SK-N-SH treated with all-trans-retinoic acid at 6 μM for 48 hours (cell line): ENCODE measurements around the gene CORO1C.

Source experiments
- ATAC-seq: fragments of 200-7000 bp; cut with Tn5 transposase; 3 replicates; pipeline ENCODE4 v1.9.1; 2020; ENCODE audit warnings: mild to moderate bottlenecking, moderate library complexity
- BACH2 ChIP-seq: fragments of 250-450 bp; sonication (Bioruptor Pico); IDR thresholded peaks from 2 replicates; pipeline ENCODE4 v1.9.0; 2021; ENCODE audit warnings: mild to moderate bottlenecking, borderline replicate concordance
- CSDC2 ChIP-seq: fragments of 250-450 bp; sonication (Bioruptor Pico); IDR thresholded peaks from 2 replicates; pipeline ENCODE4 v1.5.0; 2020; ENCODE audit warnings: mild to moderate bottlenecking, moderate library complexity
- ESRRG ChIP-seq: fragments of 250-450 bp; sonication (Bioruptor Pico); IDR thresholded peaks from 2 replicates; pipeline ENCODE4 v1.6.1; 2021; ENCODE audit warnings: mild to moderate bottlenecking
- GLIS3 ChIP-seq: fragments of 250-450 bp; sonication (Bioruptor Pico); IDR thresholded peaks from 2 replicates; pipeline ENCODE4 v1.5.0; 2020; ENCODE audit warnings: mild to moderate bottlenecking, moderate library complexity
- ISL1 ChIP-seq: fragments of 250-450 bp; sonication (Bioruptor Pico); IDR thresholded peaks from 2 replicates; pipeline ENCODE4 v2.1.2; 2022; ENCODE audit warnings: mild to moderate bottlenecking, moderate library complexity
- OSR1 ChIP-seq: fragments of 250-450 bp; sonication (Bioruptor Pico); IDR thresholded peaks from 2 replicates; pipeline ENCODE4 v1.8.0; 2022; ENCODE audit warnings: moderate library complexity, mild to moderate bottlenecking, inconsistent platforms
- PPARA ChIP-seq: fragments of 250-450 bp; sonication (Bioruptor Pico); IDR thresholded peaks from 2 replicates; pipeline ENCODE4 v1.5.0; 2020; ENCODE audit warnings: mild to moderate bottlenecking, borderline replicate concordance
- RARB ChIP-seq: fragments of 250-450 bp; sonication (Bioruptor Pico); IDR thresholded peaks from 2 replicates; pipeline ENCODE4 v1.8.0; 2021; ENCODE audit warnings: mild to moderate bottlenecking, moderate library complexity
- TCF4 ChIP-seq: fragments of 250-450 bp; sonication (Bioruptor Pico); IDR thresholded peaks from 2 replicates; pipeline ENCODE4 v1.8.0; 2021; ENCODE audit warnings: mild to moderate bottlenecking, moderate library complexity, borderline replicate concordance
- TOX ChIP-seq: fragments of 250-450 bp; sonication (Bioruptor Pico); IDR thresholded peaks from 2 replicates; pipeline ENCODE4 v1.8.0; 2021; ENCODE audit warnings: mild to moderate bottlenecking, moderate library complexity, borderline replicate concordance
- ZC3H10 ChIP-seq: fragments of 250-450 bp; sonication (Bioruptor Pico); IDR thresholded peaks from 2 replicates; pipeline ENCODE4 v1.5.1; 2021; ENCODE audit warnings: mild to moderate bottlenecking, moderate library complexity
- ZFP30 ChIP-seq: fragments of 450-650 bp; formaldehyde crosslinking; IDR thresholded peaks from 2 replicates; pipeline ENCODE4 v1.5.0; 2022; ENCODE audit warnings: mild to moderate bottlenecking, moderate library complexity
- ZNF565 ChIP-seq: fragments of 450-650 bp; formaldehyde crosslinking; conservative IDR thresholded peaks from 2 replicates; pipeline ENCODE4 v1.5.0; 2020; ENCODE audit warnings: low read depth, mild to moderate bottlenecking, moderate library complexity
- ZNF70 ChIP-seq: fragments of 450-650 bp; formaldehyde crosslinking; IDR thresholded peaks from 2 replicates; pipeline ENCODE4 v1.5.0; 2020; ENCODE audit warnings: mild to moderate bottlenecking, moderate library complexity
- ZNF8 ChIP-seq: fragments of 450-650 bp; formaldehyde crosslinking; IDR thresholded peaks from 2 replicates; pipeline ENCODE4 v1.5.0; 2020; ENCODE audit warnings: mild to moderate bottlenecking, moderate library complexity
- TF ChIP-seq, protein P1 (sequence below): fragments of 250-450 bp; sonication (Bioruptor Pico); IDR thresholded peaks from 2 replicates; pipeline ENCODE4 v1.5.0; 2020; ENCODE audit warnings: mild to moderate bottlenecking, moderate library complexity
- TF ChIP-seq, protein P2 (sequence below): fragments of 250-450 bp; sonication (Bioruptor Pico); IDR thresholded peaks from 2 replicates; pipeline ENCODE4 v1.8.0; 2020; ENCODE audit warnings: mild to moderate bottlenecking, moderate library complexity, borderline replicate concordance
- TF ChIP-seq, protein P3 (sequence below): fragments of 250-450 bp; sonication (Bioruptor Pico); IDR thresholded peaks from 2 replicates; pipeline ENCODE4 v1.8.0; 2021; ENCODE audit warnings: low read depth, mild to moderate bottlenecking, moderate library complexity, borderline replicate concordance
- TF ChIP-seq, protein P4 (sequence below): fragments of 250-450 bp; sonication (Bioruptor Pico); IDR thresholded peaks from 2 replicates; pipeline ENCODE4 v1.5.1; 2021; ENCODE audit warnings: mild to moderate bottlenecking, moderate library complexity

Gene CORO1C

DNA sequence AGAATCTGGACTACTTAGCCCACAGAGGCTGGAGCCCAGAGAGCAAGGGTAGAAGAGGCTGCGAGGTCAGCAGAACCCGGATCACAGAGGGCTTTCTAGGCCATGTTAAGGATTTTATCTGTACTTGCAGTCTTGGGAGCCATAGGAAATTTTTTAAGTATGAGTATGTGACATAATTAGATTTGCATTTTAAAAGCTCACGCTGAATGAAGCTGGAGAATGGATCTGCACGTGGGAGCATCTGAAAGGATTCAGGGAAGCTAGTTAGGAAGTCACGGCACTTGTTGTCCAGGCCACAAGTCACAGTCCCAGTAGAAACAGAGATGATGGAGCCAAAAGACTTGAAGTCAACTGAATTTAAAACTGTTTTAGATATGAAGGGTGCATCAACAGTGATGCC is 14.1 kb downstream of the CORO1C start:
- ATAC-seq = peak; percentile 72
- TF ChIP-seq ISL1 (0 out of 2 replicates have a peak, but pooled peaks have one; percentile 17), BACH2 (CRISPR knock-in tag) (no peak), ZFP30 (CRISPR knock-in tag) (no peak)

DNA sequence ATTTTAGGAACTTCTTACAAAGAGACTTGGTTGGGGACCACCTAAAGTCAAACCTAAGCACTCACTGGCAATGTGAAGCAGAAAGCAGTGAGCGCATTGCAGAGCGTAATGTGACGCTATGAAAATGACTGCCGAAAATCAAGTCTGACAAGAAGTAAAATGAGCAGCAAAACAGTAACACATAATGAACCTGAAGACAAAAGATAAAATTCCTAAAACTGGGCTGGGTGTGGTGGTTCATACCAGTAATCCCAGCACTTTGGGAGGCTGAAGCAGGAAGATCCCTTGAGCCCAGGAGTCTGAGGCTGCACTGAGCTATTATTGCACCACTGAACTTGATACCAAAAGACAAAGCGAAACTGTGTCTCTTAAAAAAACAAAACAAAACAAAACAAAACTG is 16.5 kb downstream of the CORO1C start:
- no peak for TF ChIP-seq OSR1
- no peak for TF ChIP-seq RARB (CRISPR knock-in tag)
- no peak for TF ChIP-seq ISL1
- no peak for TF ChIP-seq BACH2 (CRISPR knock-in tag)
- TF ChIP-seq PPARA (CRISPR knock-in tag) = no peak
- TF ChIP-seq ZNF565 (CRISPR knock-in tag) = no peak
- TF ChIP-seq ZNF8 (CRISPR knock-in tag) = no peak
- TF ChIP-seq, protein P1, sequence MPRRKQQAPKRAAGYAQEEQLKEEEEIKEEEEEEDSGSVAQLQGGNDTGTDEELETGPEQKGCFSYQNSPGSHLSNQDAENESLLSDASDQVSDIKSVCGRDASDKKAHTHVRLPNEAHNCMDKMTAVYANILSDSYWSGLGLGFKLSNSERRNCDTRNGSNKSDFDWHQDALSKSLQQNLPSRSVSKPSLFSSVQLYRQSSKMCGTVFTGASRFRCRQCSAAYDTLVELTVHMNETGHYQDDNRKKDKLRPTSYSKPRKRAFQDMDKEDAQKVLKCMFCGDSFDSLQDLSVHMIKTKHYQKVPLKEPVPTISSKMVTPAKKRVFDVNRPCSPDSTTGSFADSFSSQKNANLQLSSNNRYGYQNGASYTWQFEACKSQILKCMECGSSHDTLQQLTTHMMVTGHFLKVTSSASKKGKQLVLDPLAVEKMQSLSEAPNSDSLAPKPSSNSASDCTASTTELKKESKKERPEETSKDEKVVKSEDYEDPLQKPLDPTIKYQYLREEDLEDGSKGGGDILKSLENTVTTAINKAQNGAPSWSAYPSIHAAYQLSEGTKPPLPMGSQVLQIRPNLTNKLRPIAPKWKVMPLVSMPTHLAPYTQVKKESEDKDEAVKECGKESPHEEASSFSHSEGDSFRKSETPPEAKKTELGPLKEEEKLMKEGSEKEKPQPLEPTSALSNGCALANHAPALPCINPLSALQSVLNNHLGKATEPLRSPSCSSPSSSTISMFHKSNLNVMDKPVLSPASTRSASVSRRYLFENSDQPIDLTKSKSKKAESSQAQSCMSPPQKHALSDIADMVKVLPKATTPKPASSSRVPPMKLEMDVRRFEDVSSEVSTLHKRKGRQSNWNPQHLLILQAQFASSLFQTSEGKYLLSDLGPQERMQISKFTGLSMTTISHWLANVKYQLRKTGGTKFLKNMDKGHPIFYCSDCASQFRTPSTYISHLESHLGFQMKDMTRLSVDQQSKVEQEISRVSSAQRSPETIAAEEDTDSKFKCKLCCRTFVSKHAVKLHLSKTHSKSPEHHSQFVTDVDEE (CRISPR knock-in tag) = no peak
- TF ChIP-seq ESRRG (CRISPR knock-in tag) = no peak
- TF ChIP-seq, protein P2, sequence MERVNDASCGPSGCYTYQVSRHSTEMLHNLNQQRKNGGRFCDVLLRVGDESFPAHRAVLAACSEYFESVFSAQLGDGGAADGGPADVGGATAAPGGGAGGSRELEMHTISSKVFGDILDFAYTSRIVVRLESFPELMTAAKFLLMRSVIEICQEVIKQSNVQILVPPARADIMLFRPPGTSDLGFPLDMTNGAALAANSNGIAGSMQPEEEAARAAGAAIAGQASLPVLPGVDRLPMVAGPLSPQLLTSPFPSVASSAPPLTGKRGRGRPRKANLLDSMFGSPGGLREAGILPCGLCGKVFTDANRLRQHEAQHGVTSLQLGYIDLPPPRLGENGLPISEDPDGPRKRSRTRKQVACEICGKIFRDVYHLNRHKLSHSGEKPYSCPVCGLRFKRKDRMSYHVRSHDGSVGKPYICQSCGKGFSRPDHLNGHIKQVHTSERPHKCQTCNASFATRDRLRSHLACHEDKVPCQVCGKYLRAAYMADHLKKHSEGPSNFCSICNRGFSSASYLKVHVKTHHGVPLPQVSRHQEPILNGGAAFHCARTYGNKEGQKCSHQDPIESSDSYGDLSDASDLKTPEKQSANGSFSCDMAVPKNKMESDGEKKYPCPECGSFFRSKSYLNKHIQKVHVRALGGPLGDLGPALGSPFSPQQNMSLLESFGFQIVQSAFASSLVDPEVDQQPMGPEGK (CRISPR knock-in tag) = no peak
- TF ChIP-seq, protein P3, sequence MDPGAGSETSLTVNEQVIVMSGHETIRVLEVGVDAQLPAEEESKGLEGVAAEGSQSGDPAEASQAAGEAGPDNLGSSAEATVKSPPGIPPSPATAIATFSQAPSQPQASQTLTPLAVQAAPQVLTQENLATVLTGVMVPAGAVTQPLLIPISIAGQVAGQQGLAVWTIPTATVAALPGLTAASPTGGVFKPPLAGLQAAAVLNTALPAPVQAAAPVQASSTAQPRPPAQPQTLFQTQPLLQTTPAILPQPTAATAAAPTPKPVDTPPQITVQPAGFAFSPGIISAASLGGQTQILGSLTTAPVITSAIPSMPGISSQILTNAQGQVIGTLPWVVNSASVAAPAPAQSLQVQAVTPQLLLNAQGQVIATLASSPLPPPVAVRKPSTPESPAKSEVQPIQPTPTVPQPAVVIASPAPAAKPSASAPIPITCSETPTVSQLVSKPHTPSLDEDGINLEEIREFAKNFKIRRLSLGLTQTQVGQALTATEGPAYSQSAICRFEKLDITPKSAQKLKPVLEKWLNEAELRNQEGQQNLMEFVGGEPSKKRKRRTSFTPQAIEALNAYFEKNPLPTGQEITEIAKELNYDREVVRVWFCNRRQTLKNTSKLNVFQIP (CRISPR knock-in tag) = no peak
- no peak for TF ChIP-seq TCF4
- TF ChIP-seq GLIS3 (CRISPR knock-in tag) = no peak
- TF ChIP-seq ZNF70 (CRISPR knock-in tag) = no peak
- TF ChIP-seq, all 23 proteins: peak for 0
- ATAC-seq = no peak

DNA sequence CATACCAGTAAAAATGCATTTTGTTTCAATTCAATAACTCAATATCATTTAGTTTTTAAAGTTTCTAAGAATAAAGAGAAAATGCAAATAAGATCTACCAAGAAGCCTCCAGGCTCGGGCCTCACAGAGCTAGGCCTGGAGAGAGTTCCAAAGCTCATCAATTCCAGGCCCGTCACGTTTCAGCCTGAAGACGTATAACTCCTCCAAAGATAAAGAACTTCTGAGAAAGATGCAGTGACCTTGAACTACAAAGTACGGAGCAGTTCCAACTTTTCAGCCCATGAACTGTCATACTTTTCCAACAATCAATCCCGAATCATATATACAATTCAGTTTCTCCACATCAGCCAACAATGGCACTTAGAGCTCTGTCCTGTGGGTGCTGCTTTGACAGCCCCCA is 17.8 kb downstream of the CORO1C start:
- TF ChIP-seq, protein P4, sequence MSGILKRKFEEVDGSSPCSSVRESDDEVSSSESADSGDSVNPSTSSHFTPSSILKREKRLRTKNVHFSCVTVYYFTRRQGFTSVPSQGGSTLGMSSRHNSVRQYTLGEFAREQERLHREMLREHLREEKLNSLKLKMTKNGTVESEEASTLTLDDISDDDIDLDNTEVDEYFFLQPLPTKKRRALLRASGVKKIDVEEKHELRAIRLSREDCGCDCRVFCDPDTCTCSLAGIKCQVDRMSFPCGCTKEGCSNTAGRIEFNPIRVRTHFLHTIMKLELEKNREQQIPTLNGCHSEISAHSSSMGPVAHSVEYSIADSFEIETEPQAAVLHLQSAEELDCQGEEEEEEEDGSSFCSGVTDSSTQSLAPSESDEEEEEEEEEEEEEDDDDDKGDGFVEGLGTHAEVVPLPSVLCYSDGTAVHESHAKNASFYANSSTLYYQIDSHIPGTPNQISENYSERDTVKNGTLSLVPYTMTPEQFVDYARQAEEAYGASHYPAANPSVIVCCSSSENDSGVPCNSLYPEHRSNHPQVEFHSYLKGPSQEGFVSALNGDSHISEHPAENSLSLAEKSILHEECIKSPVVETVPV = no peak
- no peak for TF ChIP-seq ZC3H10 (CRISPR knock-in tag)
- TF ChIP-seq CSDC2 (CRISPR knock-in tag) = no peak
- ATAC-seq = no peak

DNA sequence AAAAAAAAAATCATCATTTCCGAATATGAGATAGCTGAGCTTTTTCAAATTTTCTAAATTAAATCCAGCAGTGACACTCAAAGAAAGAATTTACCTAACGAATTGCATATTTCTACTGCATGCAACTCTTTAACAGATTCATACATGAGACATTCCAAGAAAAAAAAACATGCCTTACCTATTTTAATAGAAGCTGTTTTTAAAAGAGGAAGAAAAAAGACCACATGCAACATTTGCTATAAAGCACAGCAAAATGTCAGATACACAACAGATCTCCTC is 18.5 kb downstream of the CORO1C start:
- ATAC-seq = no peak
- TF ChIP-seq TOX (CRISPR knock-in tag) = no peak
- TF ChIP-seq, protein P4 = no peak
